Karpas-422 (cell line): ENCODE data around the gene SEPSECS. TPM values are rescaled to one million over a fixed set of nuclear protein-coding genes. Genes with fewer than 3 reads are reported as not detected.

Experiments used
- DNase-seq: peaks from one replicate; pipeline ENCODE4 v3.0.0-alpha.2; 2015
- H2AFZ ChIP-seq: fragments of 200-600 bp; sonication (generic); 2 replicates; pipeline ENCODE4 v1.6.1; 2014; ENCODE audit warnings: antibody characterized with exemption, low read length, mixed read lengths
- H3K27ac ChIP-seq: fragments of 200-600 bp; sonication (generic); 2 replicates; pipeline ENCODE4 v1.5.1; 2014; ENCODE audit warnings: mild to moderate bottlenecking, low read length, moderate library complexity
- H3K27me3 ChIP-seq: fragments of 200-600 bp; sonication (generic); 2 replicates; pipeline ENCODE4 v1.6.1; 2014; ENCODE audit warnings: low read length, mixed read lengths
- H3K36me3 ChIP-seq: fragments of 200-600 bp; sonication (generic); 2 replicates; pipeline ENCODE4 v1.6.1; 2014; ENCODE audit warnings: low read length, mixed read lengths; ENCODE audit not compliant: insufficient read depth
- H3K4me1 ChIP-seq: fragments of 200-600 bp; sonication (generic); 2 replicates; pipeline ENCODE4 v1.6.1; 2014; ENCODE audit warnings: mild to moderate bottlenecking, low read length, mixed read lengths
- H3K4me2 ChIP-seq: fragments of 200-600 bp; sonication (generic); 2 replicates; pipeline ENCODE4 v1.6.1; 2014; ENCODE audit warnings: low read length, low read depth, mild to moderate bottlenecking; ENCODE audit not compliant: poor library complexity, severe bottlenecking
- H3K4me3 ChIP-seq: fragments of 200-600 bp; sonication (generic); 2 replicates; pipeline ENCODE4 v1.5.1; 2014; ENCODE audit warnings: mild to moderate bottlenecking, antibody characterized with exemption, low read length, mixed read lengths
- H3K79me2 ChIP-seq: fragments of 200-600 bp; sonication (generic); 2 replicates; pipeline ENCODE4 v1.6.1; 2014; ENCODE audit warnings: mild to moderate bottlenecking, low read length, mixed read lengths
- H3K9ac ChIP-seq: fragments of 200-600 bp; sonication (generic); 2 replicates; pipeline ENCODE4 v1.6.0; 2014; ENCODE audit warnings: low read length
- H3K9me2 ChIP-seq: fragments of 200-600 bp; sonication (generic), shearing (Covaris generic); replicated peaks from 2 replicates; pipeline ENCODE4 v1.6.0; 2014; ENCODE audit warnings: mild to moderate bottlenecking, low read length, moderate library complexity; ENCODE audit not compliant: insufficient read depth
- H3K9me3 ChIP-seq: fragments of 300-700, 200-600 bp; sonication (generic); 2 replicates; pipeline ENCODE4 v1.6.1; 2014; ENCODE audit warnings: low read length, mixed read lengths
- H4K20me1 ChIP-seq: fragments of 200-600 bp; sonication (generic); 2 replicates; pipeline ENCODE4 v1.6.1; 2014; ENCODE audit warnings: mild to moderate bottlenecking, antibody characterized with exemption, low read length, low read depth; ENCODE audit not compliant: insufficient read depth
- total RNA-seq: library from RNA; depleted of rRNA; stranded (reverse); fragments of >200 nt; shearing (Covaris generic); gene quantifications from 2 replicates; pipeline ENCODE4 v1.2.3, GENCODE V29; 2014; ENCODE audit warnings: low replicate concordance

Gene SEPSECS
- total RNA-seq, 1 experiment from 2014 or later: 11.1 TPM

DNA sequence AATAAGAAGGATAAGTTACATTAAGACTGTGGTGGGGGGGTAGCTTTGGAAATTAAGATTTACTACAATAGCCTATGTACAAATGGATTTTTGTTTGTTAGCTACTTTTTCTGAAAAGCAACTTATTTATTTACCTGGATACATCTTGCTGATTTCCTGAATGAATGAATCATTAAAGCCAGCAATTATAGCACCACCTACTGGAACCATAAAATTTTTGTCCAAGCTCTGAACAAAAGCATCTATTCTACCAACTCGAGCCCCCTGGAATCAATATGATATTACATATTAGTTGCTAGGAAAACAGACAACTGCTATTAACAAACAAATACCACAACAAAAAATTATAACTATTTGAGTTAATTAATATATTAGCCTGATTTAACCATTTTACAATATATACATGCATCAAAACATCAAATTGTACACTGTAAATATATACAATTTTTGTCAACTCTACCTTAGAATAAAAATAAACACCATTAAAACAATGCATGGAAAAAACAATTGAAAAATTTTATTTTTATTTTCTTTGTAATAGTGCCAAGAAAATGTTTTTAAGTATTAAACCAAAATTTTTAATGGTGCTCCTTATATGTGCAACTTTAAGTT, 15.3 kb downstream of the SEPSECS start:
- DNase-seq: peak; percentile 74

DNA sequence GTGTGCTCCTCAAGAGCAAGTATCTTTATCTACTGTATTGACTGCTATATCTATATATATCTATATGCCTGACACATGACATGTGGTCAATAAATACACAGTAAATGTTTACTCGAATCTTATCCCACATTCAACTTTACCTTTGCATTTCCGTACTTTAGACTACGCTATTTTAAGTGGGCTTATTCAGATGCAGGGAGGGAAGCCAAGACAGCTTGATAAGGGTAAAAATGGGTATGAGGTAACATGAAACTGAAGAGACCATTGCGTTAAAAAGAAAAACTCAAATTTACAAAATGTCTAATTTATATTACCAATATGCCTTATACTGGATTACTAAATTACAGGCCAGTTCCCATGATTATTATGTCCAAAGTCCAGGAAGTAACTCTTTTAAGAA, 17.8 kb downstream of the SEPSECS start:
- no peak overlapping the region for H2AFZ ChIP-seq
- DNase-seq: no peak
- H3K4me3 ChIP-seq: no peak overlapping the region
- no peaks in the 10 kb centered on the region; the same call in 1 of the 2 replicates for H3K36me3 ChIP-seq
- H3K4me2 ChIP-seq: no peak overlapping the region
- no peaks in the 10 kb centered on the region for H3K9me2 ChIP-seq
- H3K79me2 ChIP-seq: no peaks in the 10 kb centered on the region
- H3K27me3 ChIP-seq: no peaks in the 10 kb centered on the region
- H3K27ac ChIP-seq: no peak overlapping the region
- H4K20me1 ChIP-seq: no peaks in the 10 kb centered on the region
- H3K9me3 ChIP-seq: no peaks in the 10 kb centered on the region
- no peak overlapping the region for H3K9ac ChIP-seq
- H3K4me1 ChIP-seq: no peaks in the 10 kb centered on the region

More for the DNA sequence above, 15.3 kb downstream of the SEPSECS start:
- H3K4me1 ChIP-seq: no peaks in the 10 kb centered on the region
- no peak overlapping the region for H3K27ac ChIP-seq
- H4K20me1 ChIP-seq: no peaks in the 10 kb centered on the region
- H3K79me2 ChIP-seq: no peaks in the 10 kb centered on the region
- no peak overlapping the region for H3K9ac ChIP-seq
- H3K9me3 ChIP-seq: no peaks in the 10 kb centered on the region
- H2AFZ ChIP-seq: no peak overlapping the region
- H3K4me3 ChIP-seq: no peak overlapping the region
- H3K9me2 ChIP-seq: no peaks in the 10 kb centered on the region
- H3K4me2 ChIP-seq: no peak overlapping the region
- H3K36me3 ChIP-seq: no peaks in the 10 kb centered on the region; the same call in 1 of the 2 replicates
- no peaks in the 10 kb centered on the region for H3K27me3 ChIP-seq

DNA sequence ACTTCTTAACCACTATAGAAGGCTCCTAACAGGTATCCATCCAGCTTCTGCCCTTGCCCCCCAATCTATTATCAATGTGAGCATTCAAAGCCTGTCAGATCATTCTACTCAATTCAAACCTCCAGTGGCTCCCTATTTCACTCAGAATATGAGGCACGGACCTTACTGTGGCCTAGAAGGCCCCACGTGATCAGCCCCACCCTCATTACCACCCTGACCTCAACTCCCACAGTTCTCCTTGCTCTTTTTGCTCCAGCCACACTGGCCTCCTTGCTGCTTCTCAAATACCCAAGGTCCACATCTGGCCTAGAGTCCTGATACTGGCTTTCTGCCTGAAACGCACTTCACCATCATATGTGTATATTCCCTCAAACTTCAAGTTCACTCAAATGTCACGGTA, 18.7 kb downstream of the SEPSECS start:
- no peaks in the 10 kb centered on the region; the same call in 1 of the 2 replicates for H3K36me3 ChIP-seq
- H3K9me2 ChIP-seq: no peaks in the 10 kb centered on the region
- H3K4me1 ChIP-seq: no peaks in the 10 kb centered on the region
- H3K27ac ChIP-seq: no peak overlapping the region
- no peaks in the 10 kb centered on the region for H3K79me2 ChIP-seq
- H4K20me1 ChIP-seq: no peaks in the 10 kb centered on the region
- no peak overlapping the region for H3K9ac ChIP-seq
- no peak overlapping the region for H3K4me3 ChIP-seq
- no peaks in the 10 kb centered on the region for H3K27me3 ChIP-seq
- no peak for DNase-seq
- H3K9me3 ChIP-seq: no peaks in the 10 kb centered on the region
- H2AFZ ChIP-seq: no peak overlapping the region
- H3K4me2 ChIP-seq: no peak overlapping the region

DNA sequence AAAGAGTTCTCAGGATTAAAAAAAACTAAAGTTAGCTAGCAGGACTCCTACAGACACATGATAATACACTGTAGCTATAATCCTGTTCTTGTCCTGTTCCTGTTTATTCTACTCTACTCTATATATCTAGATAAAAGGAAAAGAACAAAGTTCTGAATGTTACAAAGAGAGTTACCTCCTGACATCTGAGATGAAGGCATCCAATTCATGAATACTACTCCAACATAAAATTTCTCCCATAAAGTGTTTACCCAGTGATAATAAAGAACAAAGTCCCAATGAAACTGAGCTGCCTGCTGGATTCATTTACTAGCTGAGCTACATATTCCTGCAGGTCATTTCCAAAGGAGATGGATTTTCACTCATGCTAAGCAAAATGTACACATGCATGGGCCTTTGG, 27.1 kb downstream of the SEPSECS start:
- no peaks in the 10 kb centered on the region for H3K27me3 ChIP-seq
- no peaks in the 10 kb centered on the region for H4K20me1 ChIP-seq
- no peaks in the 10 kb centered on the region for H3K9me2 ChIP-seq
- H3K79me2 ChIP-seq: no peaks in the 10 kb centered on the region; the same call in 1 of the 2 replicates
- no peak overlapping the region for H3K4me2 ChIP-seq
- H3K27ac ChIP-seq: no peak overlapping the region
- no peak overlapping the region for H3K9ac ChIP-seq
- H3K36me3 ChIP-seq: no peaks in the 10 kb centered on the region; the same call in 1 of the 2 replicates
- no peak for DNase-seq
- H3K4me3 ChIP-seq: no peak overlapping the region
- H3K4me1 ChIP-seq: peaks cover 2% of the 10 kb centered on the region; the same call in 1 of the 2 replicates
- no peaks in the 10 kb centered on the region for H3K9me3 ChIP-seq
- no peak overlapping the region for H2AFZ ChIP-seq

DNA sequence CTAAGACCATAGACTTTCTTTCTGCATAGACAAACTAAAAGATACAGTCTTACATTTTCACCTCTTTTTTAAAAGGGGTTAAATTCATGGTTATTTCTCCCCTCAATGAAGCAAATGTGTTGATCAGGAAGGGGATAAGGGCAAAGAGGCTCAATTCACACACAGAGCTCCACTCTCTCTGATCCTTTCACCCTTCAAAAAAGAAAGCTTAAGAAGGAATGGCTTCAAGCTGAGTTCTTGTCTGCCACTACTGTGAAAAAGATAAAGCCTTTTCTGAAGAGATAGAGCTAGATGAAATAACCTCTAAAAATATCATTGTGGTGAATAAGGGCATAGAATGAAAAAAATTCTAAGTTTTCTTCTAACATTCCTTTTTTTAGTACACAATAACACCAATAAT, 28.3 kb downstream of the SEPSECS start:
- Histone ChIP-seq H3K9me3 (no peaks in the 10 kb centered on the region), H3K9ac (no peak overlapping the region), H3K79me2 (no peaks in the 10 kb centered on the region; the same call in 1 of the 2 replicates), H3K4me2 (no peak overlapping the region), H3K9me2 (no peaks in the 10 kb centered on the region), H3K36me3 (no peaks in the 10 kb centered on the region; the same call in 1 of the 2 replicates), H3K27me3 (no peaks in the 10 kb centered on the region), H3K27ac (no peak overlapping the region), H3K4me3 (no peak overlapping the region), H4K20me1 (no peaks in the 10 kb centered on the region), H3K4me1 (peaks cover 2% of the 10 kb centered on the region; the same call in 1 of the 2 replicates), H2AFZ (no peak overlapping the region)
- no peak for DNase-seq

DNA sequence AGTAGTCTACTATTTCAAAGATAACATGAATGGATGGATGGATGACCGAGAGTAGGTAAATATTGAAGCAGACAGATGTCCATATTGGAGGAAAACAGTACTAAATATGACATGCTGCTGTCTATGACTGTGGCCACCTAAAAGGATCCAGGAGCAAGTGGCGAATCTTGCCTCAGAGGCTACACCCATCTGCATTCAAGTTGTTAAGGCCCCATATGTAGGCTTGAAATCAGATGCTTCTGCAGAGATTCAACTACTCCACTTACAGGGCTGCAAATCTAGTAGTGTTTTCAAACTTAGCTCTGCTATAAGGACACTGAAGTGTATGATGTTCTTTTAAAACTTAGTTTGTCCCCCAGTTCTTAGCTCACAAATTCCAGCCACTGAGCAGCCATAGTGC, 28.9 kb downstream of the SEPSECS start:
- Histone ChIP-seq H3K4me1 (peaks cover 2% of the 10 kb centered on the region; the same call in 1 of the 2 replicates), H3K36me3 (no peaks in the 10 kb centered on the region; the same call in 1 of the 2 replicates), H3K4me2 (no peak overlapping the region), H3K9me2 (no peaks in the 10 kb centered on the region), H2AFZ (no peak overlapping the region), H3K27ac (no peak overlapping the region), H3K79me2 (no peaks in the 10 kb centered on the region; the same call in 1 of the 2 replicates), H4K20me1 (no peaks in the 10 kb centered on the region), H3K4me3 (no peak overlapping the region), H3K27me3 (no peaks in the 10 kb centered on the region), H3K9me3 (no peaks in the 10 kb centered on the region), H3K9ac (no peak overlapping the region)
- DNase-seq: no peak

DNA sequence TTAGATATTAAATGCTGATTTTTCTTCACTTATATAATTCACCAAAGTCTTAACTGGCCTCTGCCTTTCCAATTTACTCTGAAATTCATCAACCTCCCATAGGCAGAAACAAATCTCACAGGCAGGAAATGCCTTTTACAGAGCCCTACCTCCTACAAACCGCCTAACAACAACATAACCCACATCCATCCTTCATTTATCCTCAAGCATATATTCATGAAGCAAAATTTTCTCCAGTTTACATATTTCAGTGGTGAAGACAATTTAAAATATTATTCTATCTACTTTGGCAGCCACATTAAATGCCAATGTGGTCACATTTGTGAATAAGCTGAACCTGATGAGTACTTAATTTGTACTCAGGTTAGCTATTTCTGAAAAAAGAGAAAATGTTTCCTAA, 30.3 kb downstream of the SEPSECS start:
- no peak overlapping the region for H3K4me3 ChIP-seq
- H3K4me2 ChIP-seq: no peak overlapping the region
- H3K27me3 ChIP-seq: no peaks in the 10 kb centered on the region
- no peaks in the 10 kb centered on the region; the same call in 1 of the 2 replicates for H3K79me2 ChIP-seq
- no peaks in the 10 kb centered on the region for H3K9me3 ChIP-seq
- H3K9ac ChIP-seq: no peak overlapping the region
- no peaks in the 10 kb centered on the region for H4K20me1 ChIP-seq
- DNase-seq: no peak
- no peaks in the 10 kb centered on the region for H3K4me1 ChIP-seq
- H2AFZ ChIP-seq: no peak overlapping the region
- H3K9me2 ChIP-seq: no peaks in the 10 kb centered on the region
- H3K27ac ChIP-seq: no peak overlapping the region
- no peaks in the 10 kb centered on the region; the same call in 1 of the 2 replicates for H3K36me3 ChIP-seq

DNA sequence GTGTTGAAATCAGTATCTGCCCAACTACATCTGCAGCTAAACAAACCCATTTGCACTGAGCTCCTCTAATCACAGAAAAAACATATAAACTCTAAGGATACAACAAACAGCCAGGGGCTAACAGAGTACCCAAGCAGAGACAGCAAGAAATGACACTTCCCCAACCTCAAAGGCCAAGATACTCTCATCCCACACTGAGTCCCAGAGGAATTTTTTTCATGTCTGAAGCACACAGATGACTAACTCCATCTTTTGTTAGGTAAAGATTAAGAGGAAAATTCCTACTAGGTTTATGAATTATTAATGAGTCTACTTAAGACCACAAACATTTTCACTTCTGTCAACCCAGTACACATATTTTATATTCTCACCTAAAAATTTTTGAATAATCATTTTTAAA, 31.6 kb downstream of the SEPSECS start:
- no peaks in the 10 kb centered on the region for H3K9me3 ChIP-seq

More for the DNA sequence above, 31.6 kb downstream of the SEPSECS start:
- no peak overlapping the region for H3K9ac ChIP-seq
- no peak overlapping the region for H2AFZ ChIP-seq
- no peak overlapping the region for H3K27ac ChIP-seq
- H3K36me3 ChIP-seq: peaks cover 6% of the 10 kb centered on the region; the same call in 1 of the 2 replicates
- H3K27me3 ChIP-seq: no peaks in the 10 kb centered on the region
- no peaks in the 10 kb centered on the region; the same call in 1 of the 2 replicates for H3K79me2 ChIP-seq
- no peak for DNase-seq
- no peaks in the 10 kb centered on the region for H3K4me1 ChIP-seq
- no peaks in the 10 kb centered on the region for H4K20me1 ChIP-seq
- H3K4me2 ChIP-seq: no peak overlapping the region
- no peaks in the 10 kb centered on the region for H3K9me2 ChIP-seq
- H3K4me3 ChIP-seq: no peak overlapping the region
